Retinal pigment epithelial cell (primary cell): ENCODE measurements around the gene CCDC33.
A peak's percentile ranks its signal among the peaks of the same experiment; 100 is the strongest.

Source experiments
- DNase-seq: peaks from one replicate; pipeline ENCODE4 v3.0.0-alpha.2; 2010; ENCODE audit warnings: low read depth
- H3K4me3 ChIP-seq: 2 replicates; pipeline ENCODE4 v1.5.1; 2011; ENCODE audit warnings: mild to moderate bottlenecking, low read length, control low read depth, moderate library complexity
- TF ChIP-seq, protein P1 (sequence below): conservative IDR thresholded peaks from 2 replicates; pipeline ENCODE4 v1.5.1; 2011; ENCODE audit warnings: low read depth, low read length, control low read depth, inconsistent platforms

Gene CCDC33

GRCh38 chr15:74370471-74370870 lies 134.3 kb downstream of the CCDC33 start:
- H3K4me3 ChIP-seq = no peak overlapping the region
- DNase-seq = no peak
- TF ChIP-seq, protein P1, sequence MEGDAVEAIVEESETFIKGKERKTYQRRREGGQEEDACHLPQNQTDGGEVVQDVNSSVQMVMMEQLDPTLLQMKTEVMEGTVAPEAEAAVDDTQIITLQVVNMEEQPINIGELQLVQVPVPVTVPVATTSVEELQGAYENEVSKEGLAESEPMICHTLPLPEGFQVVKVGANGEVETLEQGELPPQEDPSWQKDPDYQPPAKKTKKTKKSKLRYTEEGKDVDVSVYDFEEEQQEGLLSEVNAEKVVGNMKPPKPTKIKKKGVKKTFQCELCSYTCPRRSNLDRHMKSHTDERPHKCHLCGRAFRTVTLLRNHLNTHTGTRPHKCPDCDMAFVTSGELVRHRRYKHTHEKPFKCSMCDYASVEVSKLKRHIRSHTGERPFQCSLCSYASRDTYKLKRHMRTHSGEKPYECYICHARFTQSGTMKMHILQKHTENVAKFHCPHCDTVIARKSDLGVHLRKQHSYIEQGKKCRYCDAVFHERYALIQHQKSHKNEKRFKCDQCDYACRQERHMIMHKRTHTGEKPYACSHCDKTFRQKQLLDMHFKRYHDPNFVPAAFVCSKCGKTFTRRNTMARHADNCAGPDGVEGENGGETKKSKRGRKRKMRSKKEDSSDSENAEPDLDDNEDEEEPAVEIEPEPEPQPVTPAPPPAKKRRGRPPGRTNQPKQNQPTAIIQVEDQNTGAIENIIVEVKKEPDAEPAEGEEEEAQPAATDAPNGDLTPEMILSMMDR = no peak

DNA sequence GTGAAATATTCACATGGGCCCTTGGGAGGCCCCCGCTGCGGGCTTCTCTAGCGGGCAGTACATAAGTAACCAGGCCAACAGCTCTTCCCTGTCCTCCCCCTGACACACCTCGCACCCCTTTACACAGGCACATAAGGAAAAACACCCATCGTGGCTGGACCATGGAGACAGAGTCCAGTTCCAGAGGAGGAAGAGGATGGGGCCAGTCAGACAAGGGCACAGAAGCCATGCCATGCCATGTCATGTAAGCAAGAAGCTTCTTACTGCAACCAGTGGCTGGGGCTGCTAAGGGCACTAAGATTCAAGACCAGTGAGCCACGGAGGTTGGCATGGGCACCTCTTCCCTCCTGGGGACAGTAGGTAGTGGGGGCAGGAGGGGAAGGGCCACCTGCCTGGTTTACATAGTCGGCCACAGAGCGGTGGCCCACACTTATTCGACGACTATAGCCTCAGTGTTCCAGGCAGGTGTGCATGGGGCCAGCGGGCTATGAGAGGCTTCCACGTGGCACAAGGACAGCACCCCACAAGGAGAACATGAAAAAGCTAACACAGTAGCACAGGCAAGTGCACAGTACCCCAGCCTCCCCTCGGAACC lies 137.0 kb downstream of the CCDC33 start:
- no peak for DNase-seq
- no peak overlapping the region for H3K4me3 ChIP-seq
- TF ChIP-seq, protein P1 = no peak

DNA sequence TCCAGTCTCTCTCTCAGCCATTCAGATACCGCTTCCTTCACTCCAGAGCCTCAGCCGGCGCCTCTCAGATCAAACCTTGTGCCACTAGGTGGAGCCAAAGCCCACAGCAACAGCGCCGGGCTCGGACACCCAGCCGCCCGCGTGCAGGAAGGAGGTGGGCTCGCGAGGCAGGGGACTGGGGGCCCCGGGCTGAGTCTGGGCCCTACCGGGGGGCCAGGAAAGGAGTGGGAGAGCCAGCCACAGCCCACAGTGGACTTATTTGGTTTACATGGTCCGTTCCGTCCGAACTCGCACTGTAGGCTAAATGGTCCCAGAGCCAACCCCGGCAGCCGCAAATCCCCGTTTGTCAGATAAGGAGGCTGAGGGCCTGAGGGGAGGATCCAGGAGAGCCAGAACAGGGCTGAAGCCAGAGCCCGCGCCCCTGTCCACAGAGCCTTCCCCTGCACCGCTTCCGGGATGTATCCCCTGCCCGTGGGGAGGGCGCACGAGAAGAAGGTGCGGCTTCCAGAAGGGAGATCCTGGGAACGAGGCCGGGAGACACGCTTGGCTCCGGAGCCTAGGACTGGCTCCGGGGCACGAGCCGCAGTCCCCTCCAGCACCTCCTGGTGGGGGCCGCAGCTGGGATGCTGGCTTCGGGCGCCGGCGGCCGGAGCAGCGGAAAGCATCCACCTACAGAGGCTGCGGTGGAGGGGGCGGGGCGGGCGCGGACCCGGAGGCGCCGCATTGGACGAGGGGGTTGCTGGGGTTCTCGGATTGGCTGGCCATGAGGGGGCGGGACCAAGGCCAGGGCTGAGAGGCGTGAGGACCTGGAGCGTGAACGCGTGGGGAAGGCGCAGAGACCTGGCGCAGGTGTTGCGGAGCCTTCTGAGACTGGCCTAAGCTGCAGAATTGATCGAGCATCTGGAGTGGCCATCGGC lies 137.9 kb downstream of the CCDC33 start:
- DNase-seq = no peak
- peak overlapping the region; percentile 55 for H3K4me3 ChIP-seq
- TF ChIP-seq, protein P1 = peak; percentile 82

GRCh38 chr15:74374648-74375302 lies 138.6 kb downstream of the CCDC33 start:
- H3K4me3 ChIP-seq = peak overlapping the region; percentile 55
- no peak for DNase-seq

GRCh38 chr15:74375303-74375693 lies 139.2 kb downstream of the CCDC33 start:
- TF ChIP-seq, protein P1 = peak; percentile 98
- no peak for DNase-seq
- no peak overlapping the region for H3K4me3 ChIP-seq

More at GRCh38 chr15:74374648-74375302, 138.6 kb downstream of the CCDC33 start:
- TF ChIP-seq, protein P1 = peak; percentile 4

- TF ChIP-seq, protein P1 = no peak
Observed at GRCh38 chr15:74376226-74376625, 140.1 kb downstream of the CCDC33 start.

More at GRCh38 chr15:74376226-74376625, 140.1 kb downstream of the CCDC33 start:
- DNase-seq = no peak
- H3K4me3 ChIP-seq = no peak overlapping the region
